NOMO-1 (cell line): ENCODE data around the gene SYVN1.
A peak's percentile ranks its signal among the peaks of the same experiment; 100 is the strongest.
"Not testable (repeated sequence)": the region's sequence is repeated elsewhere in the genome, so short reads cannot be mapped to it uniquely, and the experiment has no call there.

ENCODE experiments used
- DNase-seq, 2 experiments: peaks; one replicate each; lab custom pipeline; 2025; ENCODE audit not compliant: unreplicated experiment in 2 of 2; lab: John Stamatoyannopoulos, UW

SYVN1 gene

DNA sequence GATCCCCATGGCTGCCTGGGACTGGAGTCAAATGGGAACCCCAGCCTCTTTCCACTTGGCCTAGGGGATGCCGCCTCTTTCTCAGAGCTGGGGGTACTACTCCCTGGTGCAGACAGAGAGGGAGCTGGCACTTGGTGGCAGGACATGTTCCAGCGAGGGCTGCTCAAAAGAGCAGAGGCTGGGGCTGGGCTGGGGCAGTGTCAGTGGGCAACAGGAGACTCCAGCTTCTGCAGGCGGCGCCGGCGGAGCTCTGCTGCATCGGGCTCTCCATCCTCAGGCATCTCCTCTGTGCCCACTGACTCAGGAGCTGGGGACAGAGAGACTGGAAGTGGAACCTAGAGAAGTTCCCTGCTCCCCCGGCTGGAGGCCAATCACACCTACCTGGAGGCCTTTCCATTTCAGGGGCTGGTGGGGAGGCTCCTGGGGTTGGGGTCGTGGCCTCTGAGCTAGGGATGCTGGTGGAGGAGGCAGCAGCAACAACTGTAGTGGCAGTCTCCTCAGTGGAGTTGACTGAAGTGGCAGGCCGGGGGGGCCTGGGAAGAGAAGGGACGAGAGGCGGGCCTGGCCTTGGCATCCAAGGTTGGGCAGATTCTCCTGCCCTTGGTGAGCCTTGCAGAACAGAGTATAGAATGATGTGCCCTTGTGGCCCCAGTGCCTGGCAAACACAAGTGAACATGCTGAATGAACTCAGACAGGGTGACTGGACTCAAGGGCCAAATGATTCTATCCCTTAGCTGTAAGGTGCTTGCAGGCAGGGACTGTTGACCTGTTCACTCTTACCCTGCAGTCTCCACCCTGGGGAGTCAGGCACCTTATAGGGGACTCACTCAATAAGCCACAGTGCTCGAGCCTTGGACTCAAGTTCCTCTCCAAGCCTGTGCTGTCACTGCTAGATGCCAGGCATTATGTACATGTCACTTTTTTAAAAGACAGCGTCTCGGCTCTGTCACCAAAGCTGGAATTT is 5.9 kb downstream of the SYVN1 start:
- DNase-seq = no peak

DNA sequence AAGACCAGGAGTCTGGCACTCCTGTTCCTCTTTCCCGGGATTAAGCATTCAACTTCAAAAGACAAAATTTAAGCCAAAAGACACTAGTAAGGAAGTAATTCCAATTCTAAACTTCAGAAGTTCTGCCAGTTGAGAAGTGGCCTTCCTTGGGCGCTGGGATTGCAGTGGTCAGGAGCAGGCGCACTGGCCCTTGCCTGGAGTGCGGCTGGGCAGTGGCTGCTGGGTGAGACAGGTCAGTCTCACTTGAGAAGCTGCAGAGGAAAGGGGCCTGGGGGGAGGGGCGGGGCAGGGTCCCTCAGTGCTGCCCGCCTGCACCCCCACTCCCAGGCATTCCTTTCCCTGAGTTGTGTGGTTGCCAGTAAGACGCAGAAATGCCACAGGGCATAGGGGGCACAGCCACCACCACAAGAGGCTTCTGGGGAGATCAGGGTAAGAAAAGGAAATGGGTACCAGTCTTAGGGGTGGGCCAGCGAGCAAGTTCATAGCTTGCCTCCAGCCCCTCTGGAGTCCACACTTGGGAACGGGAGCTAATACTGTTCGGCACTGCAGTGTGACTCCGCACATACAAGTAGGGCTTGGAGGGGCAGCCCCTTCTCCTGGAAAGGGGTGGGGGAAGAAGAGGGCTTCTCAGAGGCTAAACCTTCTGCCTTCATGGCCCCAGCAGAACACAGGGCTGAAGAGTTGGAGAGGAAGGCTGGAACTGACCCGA is 6.7 kb downstream of the SYVN1 start:
- no peak for DNase-seq

GRCh38 chr11:65126624-65127274 is 7.6 kb downstream of the SYVN1 start:
- no peak for DNase-seq

- DNase-seq = no peak
These were observed 8.9 kb downstream of the SYVN1 start for GRCh38 chr11:65125197-65126056.

DNA sequence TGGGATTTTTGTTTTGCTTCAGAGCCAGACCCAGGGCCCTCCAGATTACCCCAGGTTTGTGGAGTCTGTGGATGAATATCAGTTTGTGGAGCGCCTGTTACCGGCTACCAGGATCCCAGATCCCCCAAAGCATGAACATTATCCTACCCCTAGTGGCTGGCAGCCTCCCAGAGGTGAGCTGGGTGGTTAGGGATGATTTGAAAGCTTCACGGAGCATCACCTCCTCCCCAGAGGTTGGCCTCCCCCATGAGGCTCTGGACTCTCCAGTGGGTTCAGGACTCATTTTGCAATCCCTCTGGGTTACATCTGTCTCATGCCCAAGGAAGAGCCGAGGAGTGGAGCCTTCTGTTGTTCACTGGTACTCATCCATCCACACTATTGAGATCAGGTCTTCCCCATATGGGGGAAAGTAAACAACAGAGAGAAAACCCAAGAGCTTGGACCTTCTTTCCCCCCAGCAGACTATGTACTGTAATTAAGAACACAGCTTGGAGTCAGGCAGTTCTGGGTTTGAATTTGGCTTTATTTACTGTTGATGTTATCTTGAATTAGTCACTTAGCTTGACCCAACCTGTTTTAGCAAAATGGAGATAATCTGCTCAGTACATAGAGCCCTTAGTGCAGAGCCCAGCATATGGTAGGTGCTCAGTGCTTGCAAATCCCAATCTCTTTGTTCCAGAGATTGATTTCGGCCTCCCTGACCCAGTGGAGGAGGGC is 9.7 kb downstream of the SYVN1 start:
- DNase-seq = no peak

- DNase-seq = peak; percentile 98
These were observed 12.2 kb downstream of the SYVN1 start, which contains the start of the genes FAU and MRPL49 for GRCh38 chr11:65121865-65122696. Gene FAU (minus strand): TSS chr11:65122134. CDS start chr11:65121813, 321 bp downstream. Gene MRPL49 (plus strand): TSS chr11:65122321. CDS start chr11:65122347, 26 bp downstream.

GRCh38 chr11:65121447-65121864 is 12.9 kb downstream of the SYVN1 start:
- peak; percentile 14 to 20 for DNase-seq

DNA sequence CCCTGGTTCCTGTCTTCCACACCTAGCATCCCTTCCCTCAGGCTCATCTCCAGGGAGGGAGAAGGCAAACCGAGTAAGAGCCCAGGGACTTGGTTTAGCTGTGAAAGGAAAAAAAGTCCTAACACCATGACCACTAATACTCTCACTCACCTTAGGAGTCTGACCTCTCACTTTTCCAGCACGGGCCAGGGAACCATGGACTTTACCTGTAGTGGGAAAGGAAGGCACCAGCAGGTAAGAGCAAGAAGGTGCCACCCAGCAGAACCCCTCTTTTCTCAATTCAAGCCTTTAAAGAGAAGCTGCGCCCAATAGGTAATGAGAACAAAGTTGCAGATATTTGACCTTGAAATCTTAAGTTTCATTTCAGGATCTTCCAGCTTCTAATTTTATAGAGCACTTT is 13.5 kb downstream of the SYVN1 start:
- no peak for DNase-seq

- no peak for DNase-seq
These were observed 14.7 kb downstream of the SYVN1 start for GRCh38 chr11:65119670-65119995.

DNA sequence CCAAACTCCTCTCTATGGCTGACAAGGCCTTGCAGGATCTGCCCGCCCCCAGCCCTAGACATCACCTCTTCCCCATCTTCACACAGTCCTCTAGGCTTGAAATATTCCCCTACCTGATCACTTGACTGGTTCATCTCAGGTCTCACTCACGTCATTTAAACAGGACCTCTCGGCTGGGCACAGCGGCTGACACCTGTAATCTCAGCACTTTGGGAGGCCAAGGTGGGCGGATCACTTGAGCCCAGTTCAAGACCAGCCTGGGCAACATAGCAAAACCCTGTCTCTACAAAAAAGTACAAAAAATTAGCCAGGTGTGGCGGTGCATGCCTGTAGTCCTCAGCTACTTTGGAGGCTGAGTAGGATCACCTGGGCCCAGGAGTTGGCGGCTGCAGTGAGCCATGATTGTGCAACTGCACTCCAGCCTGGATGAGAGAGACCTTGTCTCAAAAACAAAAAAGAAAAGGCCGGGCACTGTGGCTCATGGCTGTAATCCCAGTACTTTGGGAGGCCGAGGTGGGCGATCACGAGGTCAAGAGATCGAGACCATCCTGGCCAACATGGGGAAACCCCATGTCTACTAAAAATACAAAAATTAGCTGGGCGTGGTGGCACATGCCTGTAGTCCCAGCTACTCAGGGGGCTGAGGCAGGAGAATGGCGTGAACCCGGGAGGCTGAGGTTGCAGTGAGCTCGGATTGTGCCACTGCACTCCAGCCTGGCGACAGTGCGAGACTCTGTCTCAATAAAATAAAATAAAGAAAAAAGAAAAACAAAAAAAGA is 15.2 kb downstream of the SYVN1 start:
- not testable (repeated sequence) for DNase-seq

GRCh38 chr11:65118097-65118837 is 16.1 kb downstream of the SYVN1 start:
- no peak for DNase-seq

GRCh38 chr11:65117206-65118096 is 16.9 kb downstream of the SYVN1 start, which contains the start of gene ZNHIT2:
Gene ZNHIT2 (minus strand): TSS chr11:65117701. CDS start chr11:65117653, 48 bp downstream.
- peak; percentile 98 to 99 for DNase-seq

GRCh38 chr11:65116370-65117205 is 17.7 kb downstream of the SYVN1 start:
- DNase-seq = no peak

GRCh38 chr11:65115361-65116082 is 18.8 kb downstream of the SYVN1 start:
- no peak for DNase-seq
